Frontal cortex (tissue), 4 donors: ENCODE data around the gene GHRL. TPM values are rescaled to one million over a fixed set of nuclear protein-coding genes. Genes with fewer than 3 reads are reported as not detected.

Experiments
- DNase-seq, 2 donors: peaks; one replicate each; pipeline ENCODE4 v3.0.0; 2012; ENCODE audit warnings: low spot score in 2 of 2
- FAIRE-seq: peaks from 2 replicates; lab custom pipeline; 2012; peaks lifted over from hg19 to GRCh38; lab: Jason Lieb, UNC
- total RNA-seq: library from RNA; depleted of rRNA; stranded (reverse); fragments of >200 nt; gene quantifications from one replicate; pipeline ENCODE4 v1.2.3, GENCODE V29; 2014
- donor health status: control.
- donor health status: control.
- donor health status: control.

Gene GHRL
- total RNA-seq, 1 donor from 2014 or later = not detected

GRCh38 chr3:10328460-10329071 lies 35.8 kb upstream of the GHRL start:
- FAIRE-seq (no peak), DNase-seq (no peak)

DNA sequence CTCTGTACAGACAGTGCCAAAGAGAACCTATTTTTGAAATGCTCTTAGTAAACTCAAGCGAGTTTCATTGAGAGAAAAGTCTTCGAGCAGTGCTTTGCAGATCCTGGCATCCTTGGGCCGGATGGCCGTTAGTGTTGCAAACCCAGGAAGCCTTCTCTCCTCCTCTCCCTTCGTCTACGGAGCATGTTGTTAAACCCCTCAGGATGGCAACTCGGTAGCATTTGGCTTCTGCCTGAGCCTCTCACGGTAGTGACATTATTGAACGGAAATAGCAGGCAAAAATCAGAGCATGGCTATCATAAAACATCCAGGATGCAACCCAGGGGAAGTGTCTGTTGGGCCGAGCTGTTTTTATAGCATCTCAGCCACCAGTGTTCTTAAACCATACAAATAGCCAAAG lies 34.8 kb upstream of the GHRL start:
- DNase-seq (no peak), FAIRE-seq (no peak)

GRCh38 chr3:10322352-10322710 lies 29.6 kb upstream of the GHRL start:
- no peak for FAIRE-seq

GRCh38 chr3:10321630-10322351 lies 29.0 kb upstream of the GHRL start:
- DNase-seq (no peak), FAIRE-seq (no peak)

More at GRCh38 chr3:10322352-10322710, 29.6 kb upstream of the GHRL start:
- DNase-seq = no peak

- DNase-seq = no peak
- FAIRE-seq = no peak
Observed at GRCh38 chr3:10320320-10320677, 27.6 kb upstream of the GHRL start.

GRCh38 chr3:10319804-10320203 lies 27.1 kb upstream of the GHRL start:
- DNase-seq (no peak), FAIRE-seq (no peak)

GRCh38 chr3:10319251-10319650 lies 26.5 kb upstream of the GHRL start:
- FAIRE-seq (no peak), DNase-seq (no peak)

DNA sequence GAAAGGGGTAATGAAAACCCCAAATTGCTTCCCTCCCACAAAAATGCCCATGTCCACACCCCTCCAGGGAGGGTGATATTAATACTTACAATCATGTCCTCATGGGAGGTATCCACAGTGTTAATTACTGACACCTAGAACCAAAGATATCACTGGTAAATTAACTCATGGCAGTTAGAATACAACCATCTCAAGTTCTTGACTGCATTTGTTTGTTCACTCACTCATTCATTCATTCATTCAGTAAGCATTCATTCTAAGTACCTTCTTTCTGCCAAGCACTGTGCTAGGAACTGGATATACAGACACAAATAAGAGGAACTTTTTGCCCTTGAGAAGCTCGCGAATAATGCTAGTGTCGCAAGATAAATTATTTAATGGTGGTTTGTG lies 25.2 kb upstream of the GHRL start:
- DNase-seq (no peak), FAIRE-seq (no peak)

DNA sequence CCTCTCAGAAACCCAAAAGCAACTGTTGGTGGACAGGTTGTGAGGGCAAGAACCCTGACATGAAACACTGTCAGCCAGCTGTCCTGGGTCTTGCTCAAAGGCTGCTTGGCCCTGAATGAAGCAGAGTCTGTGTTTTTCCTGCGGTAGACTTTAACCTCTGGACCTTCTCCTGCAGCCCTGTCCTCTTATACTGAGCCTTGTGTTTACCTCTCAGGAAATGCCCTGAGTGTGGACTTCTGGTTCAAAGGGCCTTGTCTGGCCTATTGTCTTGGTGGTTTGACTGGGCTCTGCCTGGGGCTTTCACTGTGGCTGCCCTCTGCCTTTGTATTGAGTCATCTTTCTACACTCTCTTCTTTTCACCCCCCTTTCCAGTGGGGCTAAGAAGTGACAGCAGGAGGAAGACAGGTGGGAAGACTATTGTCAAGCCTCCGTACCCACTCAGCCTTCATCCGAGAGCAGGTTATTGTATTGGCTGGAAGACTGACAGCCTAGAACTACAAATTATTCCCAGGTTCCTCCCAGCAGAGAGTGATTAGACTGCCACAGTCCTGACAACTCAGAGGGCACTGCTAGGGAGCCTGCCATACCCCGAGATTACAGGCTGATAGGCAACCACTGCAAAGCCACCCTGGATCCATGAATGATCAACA lies 24.7 kb upstream of the GHRL start:
- FAIRE-seq = no peak
- DNase-seq = no peak

GRCh38 chr3:10315771-10316344 lies 23.1 kb upstream of the GHRL start:
- DNase-seq (no peak), FAIRE-seq (no peak)

DNA sequence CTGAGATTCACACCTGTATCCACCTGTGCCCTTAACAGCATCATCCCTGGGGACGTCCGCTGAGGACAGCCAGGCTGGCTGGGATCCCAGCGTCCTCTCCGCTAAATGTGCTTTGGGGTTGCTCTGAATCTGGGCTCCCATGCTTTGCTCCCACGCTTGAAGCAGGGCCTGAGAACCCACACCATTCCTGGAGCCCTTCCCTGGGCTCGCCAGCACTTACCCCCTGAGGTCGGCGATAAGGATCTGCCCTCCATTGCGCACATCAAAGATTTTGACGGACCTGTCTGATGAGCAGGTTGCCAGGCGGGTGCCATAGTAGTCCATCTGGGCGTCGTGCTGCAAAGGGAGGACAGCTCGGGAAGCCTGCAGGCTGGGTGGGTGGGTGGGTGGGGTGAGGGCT lies 22.4 kb upstream of the GHRL start:
- FAIRE-seq = no peak
- DNase-seq = no peak

DNA sequence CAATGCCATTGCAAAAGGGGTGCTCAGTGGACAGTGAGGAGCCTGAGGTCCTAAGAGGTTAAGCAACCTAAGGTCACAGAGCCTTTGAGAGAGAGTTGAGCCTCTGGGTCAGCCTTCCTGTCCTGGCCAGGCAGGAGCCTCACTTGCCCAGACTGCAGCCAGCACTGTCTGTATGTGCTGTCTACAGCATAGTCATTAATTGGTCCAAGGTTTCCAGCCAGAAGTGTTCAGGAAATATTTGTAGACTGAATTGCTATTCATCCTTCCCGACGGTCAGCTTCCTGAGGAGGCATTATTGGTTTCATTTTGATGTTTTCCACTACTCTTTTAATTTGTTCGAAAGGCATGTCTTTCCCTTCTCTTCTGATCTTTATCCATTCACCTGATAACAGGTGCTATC lies 20.1 kb upstream of the GHRL start:
- DNase-seq (no peak), FAIRE-seq (no peak)

GRCh38 chr3:10312391-10312790 lies 19.6 kb upstream of the GHRL start:
- FAIRE-seq = no peak
- DNase-seq = no peak

- DNase-seq = no peak
- FAIRE-seq = no peak
Observed at GRCh38 chr3:10311710-10312109, 19.0 kb upstream of the GHRL start.

DNA sequence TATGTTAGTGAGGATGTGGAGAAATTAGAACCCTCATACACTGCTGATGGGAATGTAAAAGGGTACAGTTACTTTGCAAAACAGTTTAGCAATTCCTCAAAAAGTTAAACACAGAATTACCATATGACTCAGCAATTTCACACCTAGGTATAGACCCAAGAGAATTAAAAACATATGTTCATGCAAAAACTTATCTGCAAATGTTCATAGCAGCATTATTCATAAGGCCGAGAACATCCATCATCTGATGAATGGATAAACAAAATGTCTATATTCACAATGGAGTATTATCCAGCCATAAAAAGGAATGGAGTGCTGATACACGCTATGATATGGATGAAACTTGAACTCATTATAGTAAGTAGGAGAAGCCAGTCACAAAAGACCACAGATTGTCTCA lies 17.8 kb upstream of the GHRL start:
- DNase-seq (no peak), FAIRE-seq (no peak)

GRCh38 chr3:10309736-10310135 lies 17.0 kb upstream of the GHRL start:
- FAIRE-seq (no peak), DNase-seq (no peak)

GRCh38 chr3:10308678-10309077 lies 15.9 kb upstream of the GHRL start:
- FAIRE-seq (no peak), DNase-seq (no peak)

GRCh38 chr3:10306156-10306555 lies 13.4 kb upstream of the GHRL start:
- DNase-seq (no peak), FAIRE-seq (no peak)

DNA sequence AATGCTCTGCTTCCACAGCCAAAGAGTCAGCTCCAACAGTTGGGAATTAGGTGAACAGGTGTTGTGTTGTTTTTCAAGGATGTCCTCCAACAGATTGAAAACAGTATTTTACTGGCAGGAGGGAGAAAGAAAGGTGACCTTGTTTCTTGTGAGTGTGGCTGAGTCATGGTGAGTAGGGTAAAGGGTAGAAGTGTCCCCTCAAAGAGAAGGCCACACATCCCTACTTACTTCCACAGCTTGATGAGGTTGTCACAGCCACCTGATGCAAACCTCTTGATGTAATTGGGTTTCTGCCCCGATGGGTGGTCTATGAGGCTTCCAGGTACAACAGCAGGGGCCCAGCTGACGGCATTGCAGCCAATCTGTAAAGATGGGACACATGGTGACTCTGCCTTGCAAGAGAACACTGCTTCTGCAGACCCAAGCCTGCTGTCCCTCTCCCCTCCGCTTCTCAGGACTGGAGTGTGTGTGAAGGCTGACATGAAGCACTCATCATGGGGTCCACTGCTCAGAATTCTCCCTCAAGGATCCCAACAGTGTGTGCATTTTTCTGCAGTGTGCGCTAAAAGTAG lies 12.7 kb upstream of the GHRL start:
- DNase-seq = no peak
- no peak for FAIRE-seq

DNA sequence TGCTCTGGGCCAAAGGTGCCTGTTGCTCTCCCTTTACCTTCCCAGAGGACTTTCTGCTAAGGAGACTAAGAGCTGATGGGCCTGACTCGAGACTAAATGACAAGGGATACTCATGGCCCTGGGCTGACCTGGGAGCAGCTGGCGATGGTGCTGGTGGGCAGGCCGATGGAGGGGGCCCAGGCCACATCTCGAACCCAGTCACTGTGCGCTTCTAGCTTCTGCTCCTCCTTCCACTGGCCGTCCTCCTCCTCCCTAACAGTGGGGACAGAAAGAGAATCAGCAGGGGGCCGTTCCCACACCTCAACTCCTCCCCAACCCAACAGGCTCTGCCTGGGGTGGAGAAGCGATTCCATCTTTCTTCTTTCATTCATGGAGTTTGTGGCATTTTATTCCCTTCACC lies 12.2 kb upstream of the GHRL start:
- DNase-seq (no peak), FAIRE-seq (no peak)

DNA sequence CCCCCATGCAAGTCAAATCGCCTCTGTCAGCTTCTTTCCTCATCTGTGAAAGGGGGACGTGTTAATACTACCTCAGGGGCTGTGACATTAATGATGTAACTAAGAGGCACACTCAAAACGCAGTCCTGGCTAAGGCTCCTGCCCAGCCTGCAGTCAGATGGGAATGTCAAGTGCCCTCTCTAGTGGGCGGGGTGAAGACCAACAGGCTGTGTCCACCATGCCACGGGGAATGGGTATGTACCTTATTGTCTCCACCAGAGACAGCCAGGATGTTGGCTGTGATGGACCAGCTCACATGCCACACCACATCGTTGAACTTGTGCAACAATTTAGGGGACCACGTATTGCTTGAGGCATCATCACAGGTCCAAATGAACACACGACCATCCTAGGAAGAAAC lies 11.0 kb upstream of the GHRL start:
- DNase-seq = no peak
- FAIRE-seq = no peak
